Peyer's patch (tissue), 4 donors: ENCODE data around the gene CACNG3.

ENCODE experiments used
- POLR2A ChIP-seq, 2 donors: fragments of 450-650 bp; IDR thresholded peaks; one replicate each; pipeline ENCODE4 v1.5.1; 2017; ENCODE audit warnings: antibody characterized with exemption in 2 of 2, mild to moderate bottlenecking in 2 of 2, moderate library complexity in 2 of 2
- TF ChIP-seq, protein P1 (sequence below), 6 experiments: fragments of 450-650 bp in 4 of 6; fragments of 200-600 bp in 2 of 6; sonication (generic) in 1 of 6; IDR thresholded peaks; one replicate each; pipeline ENCODE4 v1.5.1; 2017 to 2019; ENCODE audit warnings: antibody characterized with exemption in 6 of 6, mild to moderate bottlenecking in 3 of 6, moderate library complexity in 1 of 6

DNA sequence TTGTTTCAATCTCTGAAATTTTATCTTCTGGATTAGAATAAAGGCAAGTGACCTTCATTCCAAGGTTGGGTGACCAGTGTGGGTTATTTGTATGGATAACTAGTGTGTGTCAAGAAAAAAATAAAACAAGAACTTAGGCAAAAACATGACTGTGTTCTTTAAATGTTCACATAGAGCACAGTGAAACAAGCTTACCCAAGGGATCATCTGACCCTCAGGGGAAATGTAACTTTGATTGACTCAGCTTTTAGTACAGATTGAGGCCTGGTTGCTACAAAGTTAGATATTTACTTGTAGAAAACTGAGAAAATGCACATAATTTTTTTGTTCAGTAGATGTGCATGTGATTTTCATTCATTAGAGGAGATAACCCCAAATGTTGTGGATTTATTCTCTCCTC is 6.7 kb downstream of the CACNG3 start:
- TF ChIP-seq, protein P1, sequence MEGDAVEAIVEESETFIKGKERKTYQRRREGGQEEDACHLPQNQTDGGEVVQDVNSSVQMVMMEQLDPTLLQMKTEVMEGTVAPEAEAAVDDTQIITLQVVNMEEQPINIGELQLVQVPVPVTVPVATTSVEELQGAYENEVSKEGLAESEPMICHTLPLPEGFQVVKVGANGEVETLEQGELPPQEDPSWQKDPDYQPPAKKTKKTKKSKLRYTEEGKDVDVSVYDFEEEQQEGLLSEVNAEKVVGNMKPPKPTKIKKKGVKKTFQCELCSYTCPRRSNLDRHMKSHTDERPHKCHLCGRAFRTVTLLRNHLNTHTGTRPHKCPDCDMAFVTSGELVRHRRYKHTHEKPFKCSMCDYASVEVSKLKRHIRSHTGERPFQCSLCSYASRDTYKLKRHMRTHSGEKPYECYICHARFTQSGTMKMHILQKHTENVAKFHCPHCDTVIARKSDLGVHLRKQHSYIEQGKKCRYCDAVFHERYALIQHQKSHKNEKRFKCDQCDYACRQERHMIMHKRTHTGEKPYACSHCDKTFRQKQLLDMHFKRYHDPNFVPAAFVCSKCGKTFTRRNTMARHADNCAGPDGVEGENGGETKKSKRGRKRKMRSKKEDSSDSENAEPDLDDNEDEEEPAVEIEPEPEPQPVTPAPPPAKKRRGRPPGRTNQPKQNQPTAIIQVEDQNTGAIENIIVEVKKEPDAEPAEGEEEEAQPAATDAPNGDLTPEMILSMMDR (IDR thresholded peaks at IDR 0.05), result no peak
- TF ChIP-seq POLR2A (IDR thresholded peaks at IDR 0.05), result no peak
